GM18507 (cell line): ENCODE measurements around the gene MSL3.

ENCODE experiments used
- DNase-seq: peaks from one replicate; pipeline ENCODE4 v3.0.0; 2011; ENCODE audit warnings: low read depth; ENCODE audit not compliant: insufficient read length; ENCODE audit errors: extremely low spot score
- FAIRE-seq: peaks from 2 replicates; lab custom pipeline; 2011; peaks lifted over from hg19 to GRCh38; lab: Jason Lieb, UNC

MSL3 gene

DNA sequence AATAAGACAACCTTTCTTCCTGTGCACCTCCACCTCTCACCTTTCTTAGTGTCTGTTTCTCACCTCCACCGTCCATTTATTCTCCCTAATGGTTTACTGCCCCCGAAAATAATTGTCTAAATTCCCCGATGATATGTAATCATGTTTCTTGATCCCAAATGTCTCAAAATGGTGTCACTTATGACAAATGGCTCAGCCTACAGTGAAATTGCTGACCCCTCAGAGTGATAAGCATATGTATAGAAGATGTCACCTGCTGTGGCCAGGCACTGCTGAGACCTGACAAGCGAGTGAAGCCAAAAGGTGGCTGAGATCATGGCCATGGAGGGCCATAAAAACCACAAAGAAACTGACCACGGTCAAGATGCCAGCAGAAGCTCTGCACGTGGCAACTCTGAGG lies 35.7 kb downstream of the MSL3 start:
- FAIRE-seq (peak; percentile 12), DNase-seq (no peak)

- FAIRE-seq (no peak), DNase-seq (no peak)
Observed at GRCh38 chrX:11813341-11813740, 55.3 kb downstream of the MSL3 start.
